ENCODE results near the gene FGF18.
"Not testable (repeated sequence)": the region's sequence is repeated elsewhere in the genome, so short reads cannot be mapped to it uniquely, and the experiment has no call there.

Gene FGF18

GRCh38 chr5:171418982-171419687 is at the start of gene FGF18:
Gene FGF18, plus strand, starts transcription at chr5:171419647. Its CDS starts 553 bp downstream, at chr5:171420200.
- DNase-seq (ENCODE audit: low read depth in 2 of 2) = peak in 1 of 2 experiments; percentile 4

GRCh38 chr5:171369898-171370297 is 49.5 kb upstream of the FGF18 start:
- no peak for DNase-seq (ENCODE audit: low read depth in 2 of 2)

GRCh38 chr5:171370881-171371280 is 48.6 kb upstream of the FGF18 start:
- not testable (repeated sequence) for DNase-seq (ENCODE audit: low read depth in 2 of 2)

- no peak for DNase-seq (ENCODE audit: low read depth in 2 of 2)
Measured at GRCh38 chr5:171371326-171371725, 48.1 kb upstream of the FGF18 start.

GRCh38 chr5:171379961-171380360 is 39.5 kb upstream of the FGF18 start:
- DNase-seq (ENCODE audit: low read depth in 2 of 2) = no peak

- not testable (repeated sequence) for DNase-seq (ENCODE audit: low read depth in 2 of 2)
Measured at GRCh38 chr5:171384416-171384815, 35.0 kb upstream of the FGF18 start.

GRCh38 chr5:171384999-171385398 is 34.4 kb upstream of the FGF18 start:
- not testable (repeated sequence) for DNase-seq (ENCODE audit: low read depth in 2 of 2)

- DNase-seq (ENCODE audit: low read depth in 2 of 2) = no peak
Measured at GRCh38 chr5:171386006-171386671, 33.3 kb upstream of the FGF18 start.

- DNase-seq (ENCODE audit: low read depth in 2 of 2) = no peak
Measured at GRCh38 chr5:171386861-171387344, 32.5 kb upstream of the FGF18 start.

- peak; percentile 97 for DNase-seq (ENCODE audit: low read depth in 2 of 2)
Measured at GRCh38 chr5:171387345-171387969, 32.0 kb upstream of the FGF18 start, which contains the start of gene NPM1. Gene NPM1, plus strand, starts transcription at chr5:171387849. Its CDS starts 100 bp downstream, at chr5:171387949.

- DNase-seq (ENCODE audit: low read depth in 2 of 2) = peak; percentile 34
Measured at GRCh38 chr5:171387970-171388815, 31.3 kb upstream of the FGF18 start.

GRCh38 chr5:171388816-171389168 is 30.7 kb upstream of the FGF18 start:
- no peak for DNase-seq (ENCODE audit: low read depth in 2 of 2)

- DNase-seq (ENCODE audit: low read depth in 2 of 2) = no peak
Measured at GRCh38 chr5:171390883-171391677, 28.4 kb upstream of the FGF18 start.

GRCh38 chr5:171391996-171392577 is 27.4 kb upstream of the FGF18 start:
- DNase-seq (ENCODE audit: low read depth in 2 of 2) = no peak

GRCh38 chr5:171392585-171393159 is 26.8 kb upstream of the FGF18 start:
- DNase-seq (ENCODE audit: low read depth in 2 of 2) = no peak

- no peak for DNase-seq (ENCODE audit: low read depth in 2 of 2)
Measured at GRCh38 chr5:171395042-171395441, 24.4 kb upstream of the FGF18 start.

GRCh38 chr5:171396583-171396982 is 22.9 kb upstream of the FGF18 start:
- DNase-seq (ENCODE audit: low read depth in 2 of 2) = not testable (repeated sequence)

- DNase-seq (ENCODE audit: low read depth in 2 of 2) = no peak
Measured at GRCh38 chr5:171397190-171397589, 22.3 kb upstream of the FGF18 start.

GRCh38 chr5:171397599-171397998 is 21.8 kb upstream of the FGF18 start:
- no peak for DNase-seq (ENCODE audit: low read depth in 2 of 2)

- not testable (repeated sequence) for DNase-seq (ENCODE audit: low read depth in 2 of 2)
Measured at GRCh38 chr5:171398660-171399059, 20.8 kb upstream of the FGF18 start.
